HepG2 (cell line): ENCODE data around the gene SLC41A1. TPM values are rescaled to one million over a fixed set of nuclear protein-coding genes. Genes with fewer than 3 reads are reported as not detected.

Experiments used
- ARID5B ChIP-seq: IDR thresholded peaks from 2 replicates; pipeline ENCODE4 v1.4.0; 2020; ENCODE audit warnings: mild to moderate bottlenecking, missing genetic modification reagents
- HNRNPUL1 ChIP-seq: fragments of 200-400 bp; formaldehyde crosslinking; IDR thresholded peaks from 2 replicates; pipeline ENCODE4 v1.6.1; 2017; ENCODE audit warnings: low read depth, mild to moderate bottlenecking, low read length, moderate library complexity
- HOXD1 ChIP-seq: sonication (generic); formaldehyde crosslinking; IDR thresholded peaks from 2 replicates; pipeline ENCODE4 v1.5.0; 2020; ENCODE audit warnings: missing genetic modification reagents
- PBX2 ChIP-seq: IDR thresholded peaks from 2 replicates; pipeline ENCODE4 v1.6.1; 2016; ENCODE audit warnings: control low read depth
- RFX1 ChIP-seq: fragments of 450-650 bp; IDR thresholded peaks from 2 replicates; pipeline ENCODE4 v1.6.1; 2017
- SKIL ChIP-seq: sonication (generic); formaldehyde crosslinking; IDR thresholded peaks from 2 replicates; pipeline ENCODE4 v1.8.0; 2022; ENCODE audit warnings: missing genetic modification reagents, mild to moderate bottlenecking, moderate library complexity, borderline replicate concordance
- STAG1 ChIP-seq: sonication (generic); formaldehyde crosslinking; IDR thresholded peaks from 2 replicates; pipeline ENCODE4 v1.4.0; 2020; ENCODE audit warnings: missing genetic modification reagents
- UBTF ChIP-seq: sonication (generic); formaldehyde crosslinking; IDR thresholded peaks from 2 replicates; pipeline ENCODE4 v1.4.0; 2020; ENCODE audit warnings: mild to moderate bottlenecking, missing genetic modification reagents
- ZNF276 ChIP-seq: sonication (generic); formaldehyde crosslinking; IDR thresholded peaks from 2 replicates; pipeline ENCODE4 v1.4.0; 2020; ENCODE audit warnings: mild to moderate bottlenecking, low read depth, missing genetic modification reagents
- ZNF281 ChIP-seq: sonication (generic); formaldehyde crosslinking; IDR thresholded peaks from 2 replicates; pipeline ENCODE4 v1.4.0; 2020; ENCODE audit warnings: missing genetic modification reagents, borderline replicate concordance
- ZNF747 ChIP-seq: sonication (generic); formaldehyde crosslinking; IDR thresholded peaks from 2 replicates; pipeline ENCODE4 v1.8.1; 2023; ENCODE audit warnings: missing genetic modification reagents, mild to moderate bottlenecking, borderline replicate concordance
- ZNF792 ChIP-seq: IDR thresholded peaks from 2 replicates; pipeline ENCODE4 v1.6.1; 2016
- ZSCAN22 ChIP-seq: sonication (generic); formaldehyde crosslinking; IDR thresholded peaks from 2 replicates; pipeline ENCODE4 v1.4.0; 2020; ENCODE audit warnings: mild to moderate bottlenecking, missing genetic modification reagents
- polyA plus RNA-seq, 8 experiments: library from polyadenylated mRNA; depleted of rRNA in 3 of 8; stranded (reverse) in 7 of 8; unstranded in 1 of 8; fragments of >200 nt; fragmentation: Illumina TruSeq in 4 of 8; extraction: Trizol in 4 of 8; gene quantifications; 2 replicates each; pipeline versions ENCODE4 v1.2.1 to v1.2.3, GENCODE V29; 2011 to 2016; ENCODE audit warnings: low read depth in 4 of 8, missing spikeins in 1 of 8, mixed read lengths in 1 of 8; ENCODE audit not compliant: insufficient read depth in 1 of 8
- total RNA-seq, 5 experiments: library from RNA; depleted of rRNA; stranded (reverse); fragments of >200 nt; fragmentation: Illumina TruSeq; extraction: Trizol; gene quantifications; 2 replicates each; pipeline ENCODE4 v1.2.3, GENCODE V29; 2016; ENCODE audit warnings: low read depth in 1 of 5

The SLC41A1 gene
- total and polyA plus RNA-seq, 2 of the 13 experiments (the other 11 are each of a cell fraction or from before 2014, with no cell fraction given) = 2.2 to 4.6 TPM

GRCh38 chr1:205812878-205813754 lies at the start of gene SLC41A1 (continued):
- TF ChIP-seq ZNF281 (CRISPR knock-in tag) = no peak
- TF ChIP-seq PBX2 (CRISPR knock-in tag) = peak; percentile 89
- TF ChIP-seq SKIL (CRISPR knock-in tag) = no peak
- TF ChIP-seq ZNF792 (CRISPR knock-in tag) = no peak
- peak; percentile 46; the same call in 1 of the 2 replicates for TF ChIP-seq UBTF (CRISPR knock-in tag)
- TF ChIP-seq STAG1 (CRISPR knock-in tag) = no peak
- peak; percentile 14; the same call in 1 of the 2 replicates for TF ChIP-seq ARID5B
- no peak for TF ChIP-seq RFX1
- 0 out of 2 replicates have a peak, but pooled peaks have one; percentile 33 for TF ChIP-seq ZSCAN22 (CRISPR knock-in tag)
- TF ChIP-seq HNRNPUL1 = no peak
- no peak for TF ChIP-seq ZNF276 (CRISPR knock-in tag)
- 0 out of 2 replicates have a peak, but pooled peaks have one; percentile 27 for TF ChIP-seq ZNF747 (CRISPR knock-in tag)
- TF ChIP-seq HOXD1 = no peak
